Smooth muscle cell (in vitro differentiated cells): ENCODE data around the gene GPR85. TPM values are rescaled to one million over a fixed set of nuclear protein-coding genes. Genes with fewer than 3 reads are reported as not detected.

Source experiments
- DNase-seq: peaks from one replicate; lab custom pipeline; 2025; ENCODE audit not compliant: unreplicated experiment; lab: John Stamatoyannopoulos, UW
- H2AFZ ChIP-seq: fragments of 200-600 bp; sonication (generic); 2 replicates; pipeline ENCODE4 v1.6.0; 2016; ENCODE audit warnings: antibody characterized with exemption, low read depth, mild to moderate bottlenecking
- H3F3A ChIP-seq: fragments of 200-600 bp; sonication (generic); 2 replicates; pipeline ENCODE4 v1.6.0; 2017; ENCODE audit warnings: antibody characterized with exemption, low read depth
- H3K27ac ChIP-seq: fragments of 200-600 bp; sonication (generic); 2 replicates; pipeline ENCODE4 v1.5.1; 2016; ENCODE audit warnings: low read depth, mild to moderate bottlenecking
- H3K27me3 ChIP-seq: fragments of 200-600 bp; sonication (generic); 2 replicates; pipeline ENCODE4 v1.6.1; 2016; ENCODE audit warnings: low read depth, mild to moderate bottlenecking
- H3K36me3 ChIP-seq: fragments of 200-600 bp; sonication (generic); 2 replicates; pipeline ENCODE4 v1.5.1; 2016; ENCODE audit warnings: low read depth
- H3K4me1 ChIP-seq: fragments of 200-600 bp; sonication (generic); 2 replicates; pipeline ENCODE4 v1.5.1; 2016; ENCODE audit warnings: low read depth
- H3K4me2 ChIP-seq: fragments of 200-600 bp; sonication (generic); 2 replicates; pipeline ENCODE4 v1.6.0; 2016; ENCODE audit warnings: mild to moderate bottlenecking
- H3K4me3 ChIP-seq: fragments of 200-600 bp; sonication (generic); 2 replicates; pipeline ENCODE4 v1.5.1; 2016; ENCODE audit warnings: mild to moderate bottlenecking
- H3K79me2 ChIP-seq: fragments of 200-600 bp; sonication (generic); 2 replicates; pipeline ENCODE4 v1.6.0; 2016; ENCODE audit warnings: low read depth, mild to moderate bottlenecking
- H3K9ac ChIP-seq: fragments of 200-600 bp; sonication (generic); 2 replicates; pipeline ENCODE4 v1.6.0; 2016; ENCODE audit warnings: low read depth
- H3K9me3 ChIP-seq: fragments of 200-600 bp; sonication (generic); replicated peaks from 2 replicates; pipeline ENCODE4 v1.5.1; 2016; ENCODE audit warnings: low read depth
- H4K20me1 ChIP-seq: fragments of 200-600 bp; sonication (generic); 2 replicates; pipeline ENCODE4 v1.6.0; 2016; ENCODE audit warnings: low read depth
- CTCF ChIP-seq: fragments of 200-600 bp; sonication (generic); IDR thresholded peaks from 2 replicates; pipeline ENCODE4 v1.5.1; 2017; ENCODE audit warnings: borderline replicate concordance, mild to moderate bottlenecking, antibody characterized with exemption; ENCODE audit not compliant: insufficient read depth, poor library complexity, severe bottlenecking
- WGBS: methylation state at CpG from one replicate; pipeline ENCODE4 v1.1.7; 2016; ENCODE audit warnings: low lambda C conversion rate; 5-methylcytosine and 5-hydroxymethylcytosine counted together
- polyA plus RNA-seq: library from polyadenylated mRNA; unstranded; fragments of >200 nt; fragmentation: Nextera tagmentation; extraction: Ambion mirVana; gene quantifications from 2 replicates; pipeline ENCODE4 v1.2.1, GENCODE V29; 2016
- total RNA-seq: library from RNA; depleted of rRNA; stranded (reverse); fragments of >200 nt; gene quantifications from 2 replicates; pipeline ENCODE4 v1.2.3, GENCODE V29; 2014

Gene GPR85
- total and polyA plus RNA-seq, 2 experiments from 2014 or later: 0.93 to 1.9 TPM

DNA sequence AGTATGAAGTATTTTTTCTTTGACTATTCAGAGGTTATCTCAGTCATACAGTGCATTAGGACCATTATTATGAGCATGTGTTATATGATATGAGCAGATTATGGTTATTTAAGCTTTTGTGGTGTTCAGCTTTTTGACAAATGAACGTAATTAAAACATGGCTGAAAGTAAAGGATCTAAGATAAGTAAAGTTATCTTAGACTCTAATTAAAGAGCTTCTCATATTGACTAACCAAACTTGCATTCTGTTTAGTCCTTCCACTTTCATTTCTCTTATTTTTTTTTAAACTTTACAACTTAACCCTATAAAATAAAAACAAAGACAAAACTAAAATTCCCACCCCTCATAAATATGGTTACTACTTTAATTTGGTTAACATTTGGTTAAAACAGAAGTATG is 6.9 kb upstream of the GPR85 start:
- H3K9ac ChIP-seq: no peak overlapping the region
- H2AFZ ChIP-seq: no peak overlapping the region
- DNase-seq: no peak
- H3K9me3 ChIP-seq: no peaks in the 10 kb centered on the region
- 33% methylated on average over 1 of the region's 1 CpG for WGBS
- no peak for TF ChIP-seq CTCF
- H3K36me3 ChIP-seq: no peaks in the 10 kb centered on the region
- no peak overlapping the region for H3K4me3 ChIP-seq
- no peaks in the 10 kb centered on the region for H3K4me1 ChIP-seq
- no peaks in the 10 kb centered on the region for H4K20me1 ChIP-seq
- peaks cover 15% of the 10 kb centered on the region for H3F3A ChIP-seq
- no peaks in the 10 kb centered on the region for H3K79me2 ChIP-seq
- no peak overlapping the region for H3K27ac ChIP-seq
- H3K4me2 ChIP-seq: peak overlapping the region; percentile 66
- H3K27me3 ChIP-seq: no peaks in the 10 kb centered on the region

DNA sequence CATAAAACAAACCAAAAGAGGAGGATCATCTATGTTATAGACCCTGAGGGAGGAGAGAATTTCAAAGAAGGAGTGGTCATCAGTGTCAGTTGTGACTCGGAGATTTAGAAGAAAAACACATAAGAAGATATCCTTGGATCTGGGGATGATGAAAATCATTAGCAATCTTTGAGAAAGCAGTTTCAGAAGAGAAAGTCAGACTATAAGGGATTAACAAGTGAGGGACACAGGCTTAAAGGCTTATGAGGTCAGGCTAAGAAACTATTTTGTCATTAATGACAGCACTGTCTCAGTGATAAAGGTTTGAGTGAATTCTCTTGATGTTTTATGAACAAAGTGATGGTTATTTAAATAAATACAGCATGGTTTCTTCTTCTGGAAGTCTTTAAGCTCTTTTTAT is 6.1 kb upstream of the GPR85 start:
- peak overlapping the region; percentile 59 for H3K27ac ChIP-seq
- 11% methylated on average over 1 of the region's 1 CpG for WGBS
- H2AFZ ChIP-seq: peak overlapping the region; percentile 54
- no peaks in the 10 kb centered on the region for H3K27me3 ChIP-seq
- no peak for DNase-seq
- H4K20me1 ChIP-seq: no peaks in the 10 kb centered on the region
- H3F3A ChIP-seq: peaks cover 21% of the 10 kb centered on the region
- H3K4me3 ChIP-seq: no peak overlapping the region
- no peaks in the 10 kb centered on the region for H3K9me3 ChIP-seq
- TF ChIP-seq CTCF: no peak
- no peaks in the 10 kb centered on the region for H3K36me3 ChIP-seq
- H3K4me2 ChIP-seq: peak overlapping the region; percentile 66
- no peaks in the 10 kb centered on the region for H3K4me1 ChIP-seq
- H3K79me2 ChIP-seq: no peaks in the 10 kb centered on the region
- H3K9ac ChIP-seq: no peak overlapping the region

GRCh38 chr7:113087071-113087998 is 708 bp upstream of the GPR85 start:
- Histone ChIP-seq H2AFZ (peak overlapping the region; percentile 74), H3K27ac (peak overlapping the region; percentile 94), H3K79me2 (no peaks in the 10 kb centered on the region), H3K4me2 (peak overlapping the region; percentile 93), H3K9me3 (no peaks in the 10 kb centered on the region), H3K4me1 (peaks cover 13% of the 10 kb centered on the region), H3F3A (peaks cover 12% of the 10 kb centered on the region), H3K4me3 (peak overlapping the region; percentile 63), H3K36me3 (no peaks in the 10 kb centered on the region), H4K20me1 (no peaks in the 10 kb centered on the region), H3K9ac (peak overlapping the region; percentile 89), H3K27me3 (no peaks in the 10 kb centered on the region)
- WGBS: 28% methylated on average over 15 of the region's 15 CpGs
- no peak for TF ChIP-seq CTCF
- no peak for DNase-seq
